ENCODE data around the gene PPP2R2B. TPM values are rescaled to one million over a fixed set of nuclear protein-coding genes. Genes with fewer than 3 reads are reported as not detected.

Gene PPP2R2B
- total RNA-seq, 2 donors from 2014 or later: 0.35 to 0.93 TPM

- Histone ChIP-seq H3K9ac (ENCODE audit: low read depth in 2 of 2, low read length in 2 of 2) (no peak overlapping the region), H3K4me1 (no peaks in the 10 kb centered on the region), H3K27ac (no peak overlapping the region), H3K36me3 (no peaks in the 10 kb centered on the region), H3K9me3 (no peaks in the 10 kb centered on the region), H3K4me3 (no peak overlapping the region), H3K27me3 (no peaks in the 10 kb centered on the region)
- no peak for DNase-seq
- no peak for TF ChIP-seq CTCF (IDR thresholded peaks at IDR 0.05)
- intact Hi-C loops (cut with DNase I): no loop called here
Observed at GRCh38 chr5:146796144-146796543, 82.4 kb downstream of the PPP2R2B start.

GRCh38 chr5:146794326-146795029 lies 84.1 kb downstream of the PPP2R2B start:
- Histone ChIP-seq H3K9me3 (no peaks in the 10 kb centered on the region), H3K27ac (no peak overlapping the region), H3K4me3 (no peak overlapping the region), H3K4me1 (no peaks in the 10 kb centered on the region), H3K36me3 (no peaks in the 10 kb centered on the region), H3K27me3 (no peaks in the 10 kb centered on the region), H3K9ac (ENCODE audit: low read depth in 2 of 2, low read length in 2 of 2) (no peak overlapping the region)
- intact Hi-C loops (cut with DNase I): no loop called here
- no peak for TF ChIP-seq CTCF (IDR thresholded peaks at IDR 0.05)
- DNase-seq: no peak

GRCh38 chr5:146793709-146794108 lies 84.8 kb downstream of the PPP2R2B start:
- H3K9me3 ChIP-seq: no peaks in the 10 kb centered on the region
- H3K27me3 ChIP-seq: no peaks in the 10 kb centered on the region
- H3K9ac ChIP-seq (ENCODE audit: low read depth in 2 of 2, low read length in 2 of 2): no peak overlapping the region
- H3K27ac ChIP-seq: no peak overlapping the region
- intact Hi-C loops (cut with DNase I): no loop called here
- no peaks in the 10 kb centered on the region for H3K36me3 ChIP-seq
- H3K4me1 ChIP-seq: no peaks in the 10 kb centered on the region
- H3K4me3 ChIP-seq: no peak overlapping the region
- TF ChIP-seq CTCF (IDR thresholded peaks at IDR 0.05): no peak
- DNase-seq: no peak

DNA sequence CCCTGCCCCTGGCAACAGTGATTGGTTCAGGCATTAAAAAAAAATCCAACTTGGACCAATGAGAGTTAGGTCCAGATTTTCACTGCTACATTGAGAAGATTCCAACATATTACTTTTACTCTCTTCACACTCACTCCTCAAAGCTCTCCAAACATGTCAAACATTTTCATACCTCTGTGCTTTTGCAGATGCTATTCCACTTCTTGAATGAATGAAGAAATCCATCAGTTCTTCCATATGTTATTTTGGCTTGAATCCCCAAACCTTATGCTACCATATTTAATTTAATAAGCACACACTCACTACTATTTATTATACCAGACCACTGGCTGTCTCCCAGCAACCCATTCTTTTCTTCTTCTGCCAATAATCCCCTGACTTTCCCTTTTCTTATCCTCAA lies 87.1 kb downstream of the PPP2R2B start:
- no peak for DNase-seq
- H3K36me3 ChIP-seq: no peaks in the 10 kb centered on the region
- H3K9me3 ChIP-seq: no peaks in the 10 kb centered on the region
- H3K4me3 ChIP-seq: no peak overlapping the region
- no peak for TF ChIP-seq CTCF (IDR thresholded peaks at IDR 0.05)
- H3K4me1 ChIP-seq: no peaks in the 10 kb centered on the region
- intact Hi-C loops (cut with DNase I): no loop called here
- H3K9ac ChIP-seq (ENCODE audit: low read depth in 2 of 2, low read length in 2 of 2): no peak overlapping the region
- no peak overlapping the region for H3K27ac ChIP-seq
- H3K27me3 ChIP-seq: no peaks in the 10 kb centered on the region

- Histone ChIP-seq H3K4me1 (no peaks in the 10 kb centered on the region), H3K4me3 (no peak overlapping the region), H3K36me3 (no peaks in the 10 kb centered on the region), H3K9me3 (no peaks in the 10 kb centered on the region), H3K27ac (no peak overlapping the region), H3K27me3 (no peaks in the 10 kb centered on the region), H3K9ac (ENCODE audit: low read depth in 2 of 2, low read length in 2 of 2) (no peak overlapping the region)
- TF ChIP-seq CTCF (IDR thresholded peaks at IDR 0.05): no peak
- no peak for DNase-seq
- intact Hi-C loops (cut with DNase I): no loop called here
Observed at GRCh38 chr5:146789712-146790653, 88.6 kb downstream of the PPP2R2B start.

Data from colonic mucosa (tissue), 4 donors.